Measurements from ENCODE around the gene ZNF570.

The ZNF570 gene

GRCh38 chr19:37468961-37469777 is at the start of gene ZNF570:
Gene ZNF570 (plus strand): TSS chr19:37469356. CDS start chr19:37470355, 999 bp downstream.
- peak; percentile 85 to 86 for DNase-seq

- DNase-seq, result no peak
These were observed 16.5 kb upstream of the ZNF570 start for GRCh38 chr19:37452500-37453245.

- no peak for DNase-seq
These were observed 2.8 kb upstream of the ZNF570 start for GRCh38 chr19:37466277-37466797.

- peak; percentile 84 to 86 for DNase-seq
These were observed 2.2 kb upstream of the ZNF570 start, which contains the start of gene ZNF569 for GRCh38 chr19:37466798-37467607. Gene ZNF569 (minus strand): TSS chr19:37467444. CDS start chr19:37444921, 22,523 bp downstream.

- peak in 1 of 2 donors; percentile 1 for DNase-seq
These were observed 1.5 kb upstream of the ZNF570 start for GRCh38 chr19:37467608-37468090.

- DNase-seq, result no peak
These were observed 1.1 kb downstream of the ZNF570 start for GRCh38 chr19:37470216-37470615.

- no peak for DNase-seq
These were observed 3.0 kb downstream of the ZNF570 start for GRCh38 chr19:37472165-37472564.

GRCh38 chr19:37484406-37485168 is 15.4 kb downstream of the ZNF570 start:
- no peak for DNase-seq

- no peak for DNase-seq
These were observed 23.1 kb downstream of the ZNF570 start for GRCh38 chr19:37492213-37492612.

- no peak for DNase-seq
These were observed 36.8 kb downstream of the ZNF570 start for GRCh38 chr19:37505958-37506386.

GRCh38 chr19:37506387-37507166 is 37.4 kb downstream of the ZNF570 start, which contains the start of gene ZNF793:
Gene ZNF793 (plus strand): TSS chr19:37506939. CDS start chr19:37523440, 16,501 bp downstream.
- peak; percentile 76 to 78 for DNase-seq

GRCh38 chr19:37507167-37507464 is 38.0 kb downstream of the ZNF570 start:
- no peak for DNase-seq

- no peak for DNase-seq
These were observed 42.0 kb downstream of the ZNF570 start for GRCh38 chr19:37511186-37511585.

- no peak for DNase-seq
These were observed 42.7 kb downstream of the ZNF570 start for GRCh38 chr19:37511821-37512220.

GRCh38 chr19:37513397-37513796 is 44.2 kb downstream of the ZNF570 start:
- DNase-seq, result no peak

- DNase-seq, result no peak
These were observed 50.7 kb downstream of the ZNF570 start for GRCh38 chr19:37519890-37520289.

- DNase-seq, result no peak
These were observed 68.3 kb downstream of the ZNF570 start for GRCh38 chr19:37537391-37537947.
